GM19099 (cell line): ENCODE data around the gene CREB5.

Experiments
- POLR2A ChIP-seq: IDR thresholded peaks from 3 replicates; pipeline ENCODE4 v1.6.1; 2011; ENCODE audit warnings: low read depth; ENCODE audit not compliant: insufficient read length; ENCODE audit errors: extremely low read depth

CREB5 gene

GRCh38 chr7:28748346-28748745 is 336.0 kb downstream of the CREB5 start:
- TF ChIP-seq POLR2A: no peak

GRCh38 chr7:28748933-28749584 is 336.7 kb downstream of the CREB5 start:
- no peak for TF ChIP-seq POLR2A

- no peak for TF ChIP-seq POLR2A
Observed at GRCh38 chr7:28749638-28750037, 337.3 kb downstream of the CREB5 start.

- no peak for TF ChIP-seq POLR2A
Observed at GRCh38 chr7:28750981-28751380, 338.7 kb downstream of the CREB5 start.

- TF ChIP-seq POLR2A: no peak
Observed at GRCh38 chr7:28753613-28754012, 341.3 kb downstream of the CREB5 start.

- TF ChIP-seq POLR2A: no peak
Observed at GRCh38 chr7:28754027-28754426, 341.7 kb downstream of the CREB5 start.

- no peak for TF ChIP-seq POLR2A
Observed at GRCh38 chr7:28754447-28754846, 342.1 kb downstream of the CREB5 start.

GRCh38 chr7:28755255-28755654 is 342.9 kb downstream of the CREB5 start:
- no peak for TF ChIP-seq POLR2A

- no peak for TF ChIP-seq POLR2A
Observed at GRCh38 chr7:28758186-28758585, 345.9 kb downstream of the CREB5 start.

GRCh38 chr7:28759475-28759971 is 347.2 kb downstream of the CREB5 start:
- no peak for TF ChIP-seq POLR2A

- TF ChIP-seq POLR2A: no peak
Observed at GRCh38 chr7:28761505-28761904, 349.2 kb downstream of the CREB5 start.

- no peak for TF ChIP-seq POLR2A
Observed at GRCh38 chr7:28762651-28763050, 350.3 kb downstream of the CREB5 start.

GRCh38 chr7:28766359-28766758 is 354.0 kb downstream of the CREB5 start:
- no peak for TF ChIP-seq POLR2A

GRCh38 chr7:28767356-28767755 is 355.0 kb downstream of the CREB5 start:
- no peak for TF ChIP-seq POLR2A

- TF ChIP-seq POLR2A: no peak
Observed at GRCh38 chr7:28768577-28769147, 356.3 kb downstream of the CREB5 start.

- TF ChIP-seq POLR2A: no peak
Observed at GRCh38 chr7:28771906-28772622, 359.7 kb downstream of the CREB5 start.
